Pancreas (tissue), 10 donors: ENCODE results near the gene PSD. TPM values are rescaled to one million over a fixed set of nuclear protein-coding genes. Genes with fewer than 3 reads are reported as not detected.
A peak's percentile ranks its signal among the peaks of the same experiment; 100 is the strongest.

ENCODE experiments used
- ATAC-seq, 4 donors: fragments of 200-7000 bp; cut with Tn5 transposase; one replicate each; pipeline versions ENCODE4 v1.8.0 to v1.9.1; 2020; ENCODE audit warnings: mild to moderate bottlenecking in 4 of 4, moderate library complexity in 4 of 4
- DNase-seq, 6 donors: peaks; one replicate each; pipeline ENCODE4 v3.0.0-alpha.2; 2020
- FAIRE-seq: peaks from 2 replicates; lab custom pipeline; 2012; peaks lifted over from hg19 to GRCh38; lab: Jason Lieb, UNC
- H3K27ac ChIP-seq, 4 donors: fragments of 200-600 bp; sonication (generic); 1 replicate in 3 of 4; 2 replicates in 1 of 4; pipeline versions ENCODE4 v1.5.0 to v1.8.0; 2020
- H3K27me3 ChIP-seq, 4 donors: fragments of 200-600 bp; one replicate each; pipeline ENCODE4 v1.8.0; 2021
- H3K36me3 ChIP-seq, 3 donors: fragments of 200-600 bp; sonication (generic) in 1 of 3; one replicate each; pipeline versions ENCODE4 v1.5.0 to v1.8.0; 2020 to 2021
- H3K4me1 ChIP-seq, 3 donors: fragments of 200-600 bp; one replicate each; pipeline ENCODE4 v1.8.0; 2021
- H3K4me3 ChIP-seq, 4 donors: fragments of 200-600 bp; sonication (generic) in 2 of 4; one replicate each; pipeline versions ENCODE4 v1.5.0 to v1.8.0; 2020 to 2021
- H3K9me3 ChIP-seq, 4 donors: fragments of 200-600 bp; one replicate each; pipeline ENCODE4 v1.8.0; 2021
- CTCF ChIP-seq, 4 donors: fragments of 200-600 bp; sonication (generic) in 3 of 4; IDR thresholded peaks; one replicate each; pipeline versions ENCODE4 v1.5.0 to v1.8.0; 2021; ENCODE audit warnings: antibody characterized with exemption in 4 of 4
- WGBS, 2 donors: extraction: QIAGEN DNeasy Blood & Tissue Kit; methylation state at CpG; one replicate each; pipeline ENCODE4 v1.1.7; 2013; 5-methylcytosine and 5-hydroxymethylcytosine counted together
- intact Hi-C, 3 donors: fragments of 100-400 bp; cut with DNase I; formaldehyde crosslinking; loops; one replicate each; pipeline versions ENCODE4 v1.11.1 to v1.14.2; 2022
- polyA plus RNA-seq, 2 donors: library from polyadenylated mRNA; stranded (reverse); fragments of 200-250 nt; gene quantifications; one replicate each; pipeline ENCODE4 v1.2.3, GENCODE V29; 2013
- total RNA-seq, 6 donors: library from RNA; stranded (reverse); fragmentation: NEBNext Ultra II Directional in 4 of 6; extraction: Animal tissue kit (Norgen Biotek cat#: 25700) in 4 of 6; gene quantifications; one replicate each; pipeline versions ENCODE4 v1.2.1 to v1.2.4, GENCODE V29; 2021 to 2023
- donor health status: healthy with polysubstance abuse.
- donor health status: DM: no; HTN: no; CAD: no; lungs with moderate emphysema.
- donor health status: DM: no; HTN: no; CAD: no.
- donor health status: control.
- donor health status: control.
- donor health status: Bipolar disorder and iron deficiency.
- donor health status: DM: yes; HTN: yes; CAD: no.
- donor health status: DM: no; HTN: no; CAD: no.
- donor health status: DM: no; HTN: no; CAD: no.
- donor health status: DM: yes; HTN: yes; CAD: no.

Gene PSD
- total and polyA plus RNA-seq, 8 donors, result 2.1 to 30.9 (median 5.2) TPM

GRCh38 chr10:102392306-102392705 is 26.3 kb downstream of the PSD start:
- intact Hi-C loops, result no loop called here
- no peak for DNase-seq
- H3K27ac ChIP-seq, result no peak overlapping the region
- no peak for TF ChIP-seq CTCF (IDR thresholded peaks at IDR 0.05)
- peaks cover 0 to 16% (median 0%) of the 10 kb centered on the region in 3 donors for H3K4me1 ChIP-seq
- no peak overlapping the region for H3K4me3 ChIP-seq
- H3K9me3 ChIP-seq, result no peaks in the 10 kb centered on the region
- H3K27me3 ChIP-seq, result no peaks in the 10 kb centered on the region
- H3K36me3 ChIP-seq, result no peaks in the 10 kb centered on the region
- 80 to 86% methylated on average over 5 of the region's 5 CpGs for WGBS, 2 donors
- FAIRE-seq, result no peak
- no peak for ATAC-seq

DNA sequence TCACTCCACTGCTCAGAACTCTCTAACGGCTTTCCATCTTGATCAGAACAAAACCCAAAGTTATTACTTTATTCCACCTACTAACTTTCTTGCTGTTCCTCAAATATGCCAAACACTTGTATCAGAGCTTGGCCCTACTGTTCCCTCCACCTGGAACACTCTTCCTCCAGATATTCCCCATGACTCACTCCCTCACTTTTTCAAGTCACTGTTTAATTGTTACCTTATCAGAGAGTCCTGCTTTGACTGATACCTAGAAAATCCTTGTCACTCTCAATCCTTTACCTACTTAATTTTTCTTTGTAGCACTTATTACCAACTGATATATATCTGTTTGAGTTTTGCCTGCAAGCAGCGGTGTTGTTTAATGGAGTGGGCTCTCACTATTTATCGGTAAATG is 28.7 kb downstream of the PSD start:
- ATAC-seq, result no peak
- H3K27me3 ChIP-seq, result no peaks in the 10 kb centered on the region
- FAIRE-seq, result no peak
- no peaks in the 10 kb centered on the region for H3K9me3 ChIP-seq
- WGBS, 2 donors, result 80 to 83% methylated on average over 3 of the region's 3 CpGs
- no peak for TF ChIP-seq CTCF (IDR thresholded peaks at IDR 0.05)
- peaks cover 0 to 3% (median 0%) of the 10 kb centered on the region in 3 donors for H3K4me1 ChIP-seq
- DNase-seq, result no peak
- no peaks in the 10 kb centered on the region for H3K36me3 ChIP-seq
- H3K4me3 ChIP-seq, result no peak overlapping the region
- intact Hi-C loops, result no loop called here
- no peak overlapping the region for H3K27ac ChIP-seq

GRCh38 chr10:102384606-102385429 is 33.8 kb downstream of the PSD start:
- DNase-seq (no peak), ATAC-seq (peak in 3 of 4 donors; percentile 65 to 82 (median 68)), FAIRE-seq (no peak)
- intact Hi-C loops, result no loop called here
- no peaks in the 10 kb centered on the region for H3K9me3 ChIP-seq
- 59 to 68% methylated on average over 4 of the region's 4 CpGs for WGBS, 2 donors
- H3K4me3 ChIP-seq, result no peak overlapping the region
- no peak overlapping the region for H3K27ac ChIP-seq
- H3K36me3 ChIP-seq, result peaks cover 5 to 27% (median 17%) of the 10 kb centered on the region in 3 donors
- H3K4me1 ChIP-seq, result no peaks in the 10 kb centered on the region
- TF ChIP-seq CTCF (IDR thresholded peaks at IDR 0.05), result no peak
- H3K27me3 ChIP-seq, result no peaks in the 10 kb centered on the region

DNA sequence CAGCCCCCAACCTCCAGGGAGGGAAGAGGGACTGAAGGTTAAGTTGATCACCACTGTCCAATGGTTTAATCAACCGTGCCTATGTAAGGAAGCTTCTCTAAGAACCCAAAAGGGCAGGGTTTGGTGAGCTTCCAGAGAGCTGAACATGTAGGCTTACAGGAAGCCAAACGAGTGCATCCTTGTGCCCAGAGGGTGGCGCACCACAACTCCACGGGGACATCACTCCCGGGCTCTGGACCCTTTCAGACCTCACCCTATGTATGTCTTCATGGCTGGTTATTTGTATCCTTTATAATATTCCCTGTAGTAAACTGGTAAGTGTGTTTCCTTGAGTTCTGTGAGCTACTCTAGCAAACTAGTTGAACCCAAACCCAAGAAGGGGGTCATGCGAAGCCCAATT is 34.5 kb downstream of the PSD start:
- DNase-seq (no peak), ATAC-seq (peak in 1 of 4 donors; percentile 21), FAIRE-seq (no peak)
- intact Hi-C loops, result no loop called here
- no peaks in the 10 kb centered on the region for H3K4me1 ChIP-seq
- H3K36me3 ChIP-seq, result peaks cover 8 to 35% (median 23%) of the 10 kb centered on the region in 3 donors
- H3K27me3 ChIP-seq, result no peaks in the 10 kb centered on the region
- H3K4me3 ChIP-seq, result no peak overlapping the region
- no peak overlapping the region for H3K27ac ChIP-seq
- no peaks in the 10 kb centered on the region for H3K9me3 ChIP-seq
- WGBS, 2 donors, result 51% methylated on average over 6 of the region's 6 CpGs
- no peak for TF ChIP-seq CTCF (IDR thresholded peaks at IDR 0.05)

GRCh38 chr10:102382871-102383270 is 35.7 kb downstream of the PSD start:
- H3K27me3 ChIP-seq, result no peaks in the 10 kb centered on the region
- FAIRE-seq, result no peak
- H3K4me1 ChIP-seq, result no peaks in the 10 kb centered on the region
- H3K36me3 ChIP-seq, result peaks cover 8 to 44% (median 30%) of the 10 kb centered on the region in 3 donors
- no peak overlapping the region for H3K27ac ChIP-seq
- no peak for DNase-seq
- intact Hi-C loops, result no loop called here
- WGBS, 2 donors, result 93% methylated on average over 8 of the region's 8 CpGs
- H3K4me3 ChIP-seq, result no peak overlapping the region
- no peaks in the 10 kb centered on the region for H3K9me3 ChIP-seq
- no peak for TF ChIP-seq CTCF (IDR thresholded peaks at IDR 0.05)
- ATAC-seq, result peak in 1 of 4 donors; percentile 9
